OCI-LY7 (cell line): ENCODE data around the gene PDCD2L. TPM values are rescaled to one million over a fixed set of nuclear protein-coding genes. Genes with fewer than 3 reads are reported as not detected.

Experiments
- BruUV-seq: library from RNA; stranded (reverse); fragments of 400-500 nt; replicated peaks from 2 replicates; lab custom pipeline; 2021; lab: Mats Ljungman, UMichigan
- CTCF ChIA-PET: fragments of 300-600 bp; sonication (Branson Sonifier 250); formaldehyde crosslinking; loops from one replicate; lab custom pipeline; 2022; ENCODE audit warnings: antibody characterized with exemption; ENCODE audit not compliant: unreplicated experiment; lab: Charles Lee
- POLR2A ChIA-PET: fragments of 300-600 bp; sonication (Branson Sonifier 250); formaldehyde crosslinking; loops from one replicate; lab custom pipeline; 2022; ENCODE audit warnings: antibody characterized with exemption; lab: Charles Lee
- DNase-seq: peaks from one replicate; pipeline ENCODE4 v3.0.0-alpha.2; 2015; ENCODE audit warnings: low spot score
- H2AFZ ChIP-seq: fragments of 200-600 bp; sonication (generic), shearing (Covaris generic); 2 replicates; pipeline ENCODE4 v1.6.1; 2014; ENCODE audit warnings: mild to moderate bottlenecking, antibody characterized with exemption, low read length, moderate library complexity
- H3K27ac ChIP-seq: fragments of 200-600 bp; sonication (generic); 2 replicates; pipeline ENCODE4 v1.5.1; 2014; ENCODE audit warnings: mixed run types, low read depth, mild to moderate bottlenecking, moderate library complexity, low read length, inconsistent platforms; ENCODE audit not compliant: poor library complexity, severe bottlenecking
- H3K36me3 ChIP-seq: fragments of 200-600 bp; sonication (generic); 2 replicates; pipeline ENCODE4 v1.6.1; 2014; ENCODE audit warnings: mild to moderate bottlenecking, antibody characterized with exemption, low read length, moderate library complexity, mixed read lengths; ENCODE audit not compliant: insufficient read depth
- H3K4me1 ChIP-seq: fragments of 200-600 bp; sonication (generic); 2 replicates; pipeline ENCODE4 v1.5.1; 2014; ENCODE audit warnings: mild to moderate bottlenecking, low read length; ENCODE audit not compliant: insufficient read depth, poor library complexity, severe bottlenecking
- H3K4me2 ChIP-seq: fragments of 200-600 bp; sonication (generic); 2 replicates; pipeline ENCODE4 v1.6.1; 2014; ENCODE audit warnings: mild to moderate bottlenecking, low read length
- H3K4me3 ChIP-seq: fragments of 200-600 bp; sonication (generic); 2 replicates; pipeline ENCODE4 v1.5.1; 2014; ENCODE audit warnings: mild to moderate bottlenecking, low read depth, low read length; ENCODE audit not compliant: poor library complexity, severe bottlenecking
- H3K79me2 ChIP-seq: fragments of 200-600 bp; sonication (generic); 2 replicates; pipeline ENCODE4 v1.6.1; 2016; ENCODE audit warnings: low read depth, mild to moderate bottlenecking, low read length, moderate library complexity, mixed read lengths; ENCODE audit not compliant: insufficient read depth
- H3K9me2 ChIP-seq: fragments of 200-600 bp; sonication (generic); 2 replicates; pipeline ENCODE4 v1.6.1; 2016; ENCODE audit warnings: mild to moderate bottlenecking, low read length, mixed read lengths; ENCODE audit not compliant: insufficient read depth
- H3K9me3 ChIP-seq: fragments of 200-600 bp; sonication (generic); 2 replicates; pipeline ENCODE4 v1.6.1; 2014; ENCODE audit warnings: mild to moderate bottlenecking, mixed run types, low read length, mixed read lengths
- H4K20me1 ChIP-seq: fragments of 200-600 bp; sonication (generic); 2 replicates; pipeline ENCODE4 v1.6.1; 2014; ENCODE audit warnings: mild to moderate bottlenecking, antibody characterized with exemption, low read length, moderate library complexity, mixed read lengths; ENCODE audit not compliant: insufficient read depth
- CTCF ChIP-seq: fragments of 200-600 bp; sonication (generic); conservative IDR thresholded peaks from 2 replicates; pipeline ENCODE4 v1.5.1; 2014; ENCODE audit warnings: mild to moderate bottlenecking, antibody characterized with exemption, low read length, moderate library complexity, mixed read lengths
- EZH2phosphoT487 ChIP-seq: fragments of 200-600 bp; sonication (generic); IDR thresholded peaks from 2 replicates; pipeline ENCODE4 v1.6.1; 2018; ENCODE audit warnings: low read depth, borderline replicate concordance, mild to moderate bottlenecking, mixed run types, antibody characterized with exemption, low read length, moderate library complexity, mixed read lengths
- intact Hi-C: fragments of 100-400 bp; cut with micrococcal nuclease; formaldehyde crosslinking; loops from one replicate; pipeline ENCODE4 v1.10.0; 2022; ENCODE audit not compliant: unreplicated experiment
- total RNA-seq, 2 experiments: library from RNA; depleted of rRNA in 1 of 2; stranded (reverse); fragments of >200 nt in 1 of 2; shearing (Covaris generic) in 1 of 2; gene quantifications; 2 replicates each; pipeline ENCODE4 v1.2.3, GENCODE V29; 2014 to 2022

PDCD2L gene
- total RNA-seq, 2 experiments from 2014 or later: 27.5 to 30.0 TPM

GRCh38 chr19:34364830-34365462 lies 39.3 kb upstream of the PDCD2L start, which contains the start of gene GPI:
GPI (plus strand) TSS chr19:34365196; CDS start chr19:34365267, 71 bp downstream.
- Histone ChIP-seq H3K36me3 (peaks cover 41% of the 10 kb centered on the region), H2AFZ (peak within 1 kb of the TSS; percentile 82), H4K20me1 (0 out of 2 replicates have a peak, but pooled peaks cover 12% of the 10 kb centered on the region), H3K4me2 (peak within 1 kb of the TSS; percentile 88), H3K4me1 (peaks cover 17% of the 10 kb centered on the region), H3K9me2 (no peaks in the 10 kb centered on the region), H3K79me2 (peaks cover 23% of the 10 kb centered on the region; the same call in 1 of the 2 replicates), H3K27ac (peak within 1 kb of the TSS; percentile 44), H3K4me3 (peak within 1 kb of the TSS; percentile 95), H3K9me3 (no peaks in the 10 kb centered on the region)
- DNase-seq: peak; percentile 76
- no TSS peak for BruUV-seq
- ChIA-PET POLR2A (interaction anchor here (1.0 kb wide), 1 partner anchor 19 kb away, joined by 3 read pairs; no protein-coding TSS in a partner anchor), CTCF (interaction anchor here (0.6 kb wide), 1 partner anchor 120 kb away, joined by 4 read pairs; no protein-coding TSS in a partner anchor)
- TF ChIP-seq EZH2phosphoT487 (no peak), CTCF (no peak)
- intact Hi-C loops: no loop called here

GRCh38 chr19:34365463-34366401 lies 38.5 kb upstream of the PDCD2L start:
- intact Hi-C loops: no loop called here
- POLR2A ChIA-PET: interaction anchor here (1.0 to 1.4 kb wide), 2 partner anchors 19 to 64 kb away, joined by 3 to 7 read pairs; no protein-coding TSS in a partner anchor
- CTCF ChIA-PET: no interaction called here
- Histone ChIP-seq H3K4me2 (peak overlapping the region; percentile 88), H3K36me3 (peaks cover 48% of the 10 kb centered on the region), H3K9me2 (no peaks in the 10 kb centered on the region), H4K20me1 (0 out of 2 replicates have a peak, but pooled peaks cover 12% of the 10 kb centered on the region), H2AFZ (peak overlapping the region; percentile 78; the same call in 1 of the 2 replicates), H3K4me1 (peaks cover 17% of the 10 kb centered on the region), H3K27ac (peak overlapping the region; percentile 44), H3K4me3 (peak overlapping the region; percentile 95), H3K9me3 (no peaks in the 10 kb centered on the region), H3K79me2 (peaks cover 23% of the 10 kb centered on the region; the same call in 1 of the 2 replicates)
- BruUV-seq: no TSS peak
- peak; percentile 36 for DNase-seq
- TF ChIP-seq EZH2phosphoT487 (no peak), CTCF (no peak)
